ENCODE results near the gene FGF4. TPM values are rescaled to one million over a fixed set of nuclear protein-coding genes. Genes with fewer than 3 reads are reported as not detected.

The FGF4 gene
- total and polyA plus RNA-seq, 10 of the 15 experiments (the other 5 are each of a cell fraction or from before 2014, with no cell fraction given), result not detected

DNA sequence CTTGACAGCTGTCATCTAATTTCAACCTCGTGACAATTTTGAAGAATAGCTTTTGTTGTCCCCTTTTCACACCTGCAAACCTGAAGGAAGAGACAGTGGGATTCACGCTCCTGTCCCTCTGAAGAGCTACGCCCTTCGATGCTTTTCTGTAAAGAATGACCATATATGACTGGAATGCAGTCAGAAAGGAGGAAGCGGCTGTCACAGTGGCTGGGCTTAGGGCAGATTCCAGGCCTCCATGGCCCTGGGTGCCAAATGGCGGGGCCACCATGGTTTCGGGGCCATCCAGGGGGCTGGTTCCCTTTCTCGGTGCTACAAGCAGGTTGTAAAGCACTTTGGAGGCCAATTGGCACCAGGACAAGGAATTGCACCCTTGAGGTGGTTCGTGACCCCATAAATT, 49.1 kb downstream of the FGF4 start (continued):
- TF ChIP-seq, protein P1, sequence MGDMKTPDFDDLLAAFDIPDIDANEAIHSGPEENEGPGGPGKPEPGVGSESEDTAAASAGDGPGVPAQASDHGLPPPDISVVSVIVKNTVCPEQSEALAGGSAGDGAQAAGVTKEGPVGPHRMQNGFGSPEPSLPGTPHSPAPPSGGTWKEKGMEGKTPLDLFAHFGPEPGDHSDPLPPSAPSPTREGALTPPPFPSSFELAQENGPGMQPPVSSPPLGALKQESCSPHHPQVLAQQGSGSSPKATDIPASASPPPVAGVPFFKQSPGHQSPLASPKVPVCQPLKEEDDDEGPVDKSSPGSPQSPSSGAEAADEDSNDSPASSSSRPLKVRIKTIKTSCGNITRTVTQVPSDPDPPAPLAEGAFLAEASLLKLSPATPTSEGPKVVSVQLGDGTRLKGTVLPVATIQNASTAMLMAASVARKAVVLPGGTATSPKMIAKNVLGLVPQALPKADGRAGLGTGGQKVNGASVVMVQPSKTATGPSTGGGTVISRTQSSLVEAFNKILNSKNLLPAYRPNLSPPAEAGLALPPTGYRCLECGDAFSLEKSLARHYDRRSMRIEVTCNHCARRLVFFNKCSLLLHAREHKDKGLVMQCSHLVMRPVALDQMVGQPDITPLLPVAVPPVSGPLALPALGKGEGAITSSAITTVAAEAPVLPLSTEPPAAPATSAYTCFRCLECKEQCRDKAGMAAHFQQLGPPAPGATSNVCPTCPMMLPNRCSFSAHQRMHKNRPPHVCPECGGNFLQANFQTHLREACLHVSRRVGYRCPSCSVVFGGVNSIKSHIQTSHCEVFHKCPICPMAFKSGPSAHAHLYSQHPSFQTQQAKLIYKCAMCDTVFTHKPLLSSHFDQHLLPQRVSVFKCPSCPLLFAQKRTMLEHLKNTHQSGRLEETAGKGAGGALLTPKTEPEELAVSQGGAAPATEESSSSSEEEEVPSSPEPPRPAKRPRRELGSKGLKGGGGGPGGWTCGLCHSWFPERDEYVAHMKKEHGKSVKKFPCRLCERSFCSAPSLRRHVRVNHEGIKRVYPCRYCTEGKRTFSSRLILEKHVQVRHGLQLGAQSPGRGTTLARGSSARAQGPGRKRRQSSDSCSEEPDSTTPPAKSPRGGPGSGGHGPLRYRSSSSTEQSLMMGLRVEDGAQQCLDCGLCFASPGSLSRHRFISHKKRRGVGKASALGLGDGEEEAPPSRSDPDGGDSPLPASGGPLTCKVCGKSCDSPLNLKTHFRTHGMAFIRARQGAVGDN (IDR thresholded peaks at IDR 0.05), result no peak
- TF ChIP-seq IRF4 (IDR thresholded peaks at IDR 0.05; ENCODE audit: low read depth, low read length) (no peak), MTA2 (IDR thresholded peaks at IDR 0.05; ENCODE audit: low read depth) (no peak)

DNA sequence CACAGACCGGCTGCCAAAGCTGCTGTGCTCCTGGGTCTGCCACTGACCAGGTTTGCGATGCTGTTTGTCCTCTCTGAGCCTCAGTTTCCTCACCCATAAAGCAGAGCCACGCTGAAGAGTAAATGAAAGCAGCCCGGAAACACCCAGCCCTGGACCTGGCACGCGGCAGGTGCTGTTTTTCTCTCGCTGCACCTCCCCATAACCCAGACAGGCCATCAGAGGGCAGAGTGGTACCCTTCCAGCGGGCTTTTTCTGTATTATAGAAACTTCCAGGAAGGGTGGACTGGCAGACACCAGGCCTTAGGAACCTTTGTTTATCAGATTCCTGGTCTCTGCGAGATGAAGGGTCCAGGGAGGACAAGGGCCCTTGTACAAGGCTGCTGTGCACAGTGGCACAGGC, 53.4 kb downstream of the FGF4 start:
- TF ChIP-seq, protein P2, sequence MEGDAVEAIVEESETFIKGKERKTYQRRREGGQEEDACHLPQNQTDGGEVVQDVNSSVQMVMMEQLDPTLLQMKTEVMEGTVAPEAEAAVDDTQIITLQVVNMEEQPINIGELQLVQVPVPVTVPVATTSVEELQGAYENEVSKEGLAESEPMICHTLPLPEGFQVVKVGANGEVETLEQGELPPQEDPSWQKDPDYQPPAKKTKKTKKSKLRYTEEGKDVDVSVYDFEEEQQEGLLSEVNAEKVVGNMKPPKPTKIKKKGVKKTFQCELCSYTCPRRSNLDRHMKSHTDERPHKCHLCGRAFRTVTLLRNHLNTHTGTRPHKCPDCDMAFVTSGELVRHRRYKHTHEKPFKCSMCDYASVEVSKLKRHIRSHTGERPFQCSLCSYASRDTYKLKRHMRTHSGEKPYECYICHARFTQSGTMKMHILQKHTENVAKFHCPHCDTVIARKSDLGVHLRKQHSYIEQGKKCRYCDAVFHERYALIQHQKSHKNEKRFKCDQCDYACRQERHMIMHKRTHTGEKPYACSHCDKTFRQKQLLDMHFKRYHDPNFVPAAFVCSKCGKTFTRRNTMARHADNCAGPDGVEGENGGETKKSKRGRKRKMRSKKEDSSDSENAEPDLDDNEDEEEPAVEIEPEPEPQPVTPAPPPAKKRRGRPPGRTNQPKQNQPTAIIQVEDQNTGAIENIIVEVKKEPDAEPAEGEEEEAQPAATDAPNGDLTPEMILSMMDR (IDR thresholded peaks at IDR 0.05 in 2 of 3, conservative IDR thresholded peaks at IDR 0.05 in 1 of 3; ENCODE audit: control insufficient read depth in 2 of 3, extremely low read depth in 1 of 3, insufficient read depth in 1 of 3, low read depth in 3 of 3, low read length in 3 of 3), result 0 out of 6 replicates have a peak, but pooled peaks of 1 of the 3 experiments have one; percentile 14
- TF ChIP-seq RELA (IDR thresholded peaks at IDR 0.05; ENCODE audit: borderline replicate concordance, partially characterized antibody), result no peak
- no TSS peak for BruUV-seq (replicated peaks)
- H4K20me1 ChIP-seq (ENCODE audit: control insufficient read depth, insufficient read depth), result 0 out of 2 replicates have a peak, but pooled peaks cover 2% of the 10 kb centered on the region
- DNase-seq (ENCODE audit: low read depth, low spot score) (no peak), ATAC-seq (no peak), FAIRE-seq (no peak)
- 21% methylated on average over 9 of the region's 9 CpGs for WGBS (ENCODE audit: insufficient coverage, insufficient replicate concordance, low lambda C conversion rate, missing lambda C conversion rate)
- H3K4me3 ChIP-seq, result no peak overlapping the region
- SMC1A ChIA-PET (ENCODE audit: uncharacterized antibody, unreplicated experiment), result no interaction called here
- H2AFZ ChIP-seq (ENCODE audit: control insufficient read depth, low read depth, low read length), result no peak overlapping the region
- intact Hi-C loops (cut with micrococcal nuclease; ENCODE audit: unreplicated experiment), result no loop called here
- no peaks in the 10 kb centered on the region for H3K36me3 ChIP-seq (ENCODE audit: control insufficient read depth in 2 of 2, insufficient read depth in 2 of 2, low read length in 1 of 2)
- CTCF ChIA-PET, result no interaction called here
- no peak overlapping the region for H3K4me2 ChIP-seq (ENCODE audit: control insufficient read depth, insufficient read depth)
- POLR2A ChIA-PET, result no interaction called here
- H3K27ac ChIP-seq (ENCODE audit: control insufficient read depth, insufficient read depth), result no peak overlapping the region
- H3K79me2 ChIP-seq (ENCODE audit: control insufficient read depth, insufficient read depth, low read length), result no peaks in the 10 kb centered on the region
- no peaks in the 10 kb centered on the region for H3K4me1 ChIP-seq (ENCODE audit: control insufficient read depth, insufficient read depth, low read length)
- in situ Hi-C loops (cut with MboI), result no loop called here
- peaks cover 0 to 7% of the 10 kb centered on the region in 2 experiments; a peak in 3 of 4 replicates for H3K27me3 ChIP-seq (replicated peaks in 1 of 2; ENCODE audit: control insufficient read depth in 2 of 2, insufficient read depth in 2 of 2, low read length in 1 of 2)
- no peaks in the 10 kb centered on the region for H3K9me3 ChIP-seq (replicated peaks; ENCODE audit: control insufficient read depth, insufficient read depth, low read length)
- RAD21 ChIA-PET (ENCODE audit: unreplicated experiment), result no interaction called here
- H3K9ac ChIP-seq (ENCODE audit: control insufficient read depth, insufficient read depth, low read length), result no peak overlapping the region

Data from GM12878 (cell line).